Ovary (tissue), 3 donors: ENCODE data around the gene PLPPR5.

Experiments used
- POLR2A ChIP-seq: fragments of 450-650 bp; IDR thresholded peaks from one replicate; pipeline ENCODE4 v1.6.1; 2017; ENCODE audit warnings: antibody characterized with exemption, mild to moderate bottlenecking, moderate library complexity
- TF ChIP-seq, protein P1 (sequence below), 3 donors: fragments of 450-650 bp in 2 of 3; fragments of 200-600 bp in 1 of 3; IDR thresholded peaks; one replicate each; pipeline versions ENCODE4 v1.5.1 to v1.8.0; 2016 to 2022; ENCODE audit warnings: antibody characterized with exemption in 3 of 3, mild to moderate bottlenecking in 1 of 3
- donor health status: DM: no; HTN: no; CAD: no.

DNA sequence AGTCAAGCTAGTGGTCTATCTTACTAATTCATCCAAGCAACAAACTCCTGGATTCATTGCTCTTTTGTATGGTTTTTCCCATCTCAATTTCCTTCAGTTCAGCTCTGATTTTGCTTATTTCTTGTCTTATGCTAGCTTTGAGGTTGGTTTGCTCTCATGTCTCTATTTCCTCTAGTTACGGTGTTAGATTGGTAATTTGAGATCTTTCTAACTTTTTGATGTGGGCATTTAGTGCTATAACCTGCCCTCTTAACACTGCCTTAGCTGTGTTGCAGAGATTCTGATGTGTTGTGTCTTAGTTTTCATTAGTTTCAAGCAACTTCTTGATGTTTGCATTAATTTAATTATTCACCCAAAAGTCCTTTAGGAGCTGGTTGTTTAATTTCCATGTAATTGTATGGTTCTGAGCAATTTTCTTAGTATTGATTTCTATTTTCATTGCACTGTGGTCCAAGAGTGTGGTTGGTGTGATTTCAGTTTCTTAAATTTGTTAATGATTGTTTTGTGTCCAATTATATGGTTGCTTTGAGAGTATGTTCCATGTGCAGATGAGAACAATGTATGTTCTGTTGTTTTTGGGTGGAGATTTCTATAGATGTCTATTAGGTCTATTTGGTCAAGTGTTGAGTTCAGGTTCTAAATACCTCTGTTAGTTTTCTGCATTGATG, 154.6 kb downstream of the PLPPR5 start:
- TF ChIP-seq, protein P1, sequence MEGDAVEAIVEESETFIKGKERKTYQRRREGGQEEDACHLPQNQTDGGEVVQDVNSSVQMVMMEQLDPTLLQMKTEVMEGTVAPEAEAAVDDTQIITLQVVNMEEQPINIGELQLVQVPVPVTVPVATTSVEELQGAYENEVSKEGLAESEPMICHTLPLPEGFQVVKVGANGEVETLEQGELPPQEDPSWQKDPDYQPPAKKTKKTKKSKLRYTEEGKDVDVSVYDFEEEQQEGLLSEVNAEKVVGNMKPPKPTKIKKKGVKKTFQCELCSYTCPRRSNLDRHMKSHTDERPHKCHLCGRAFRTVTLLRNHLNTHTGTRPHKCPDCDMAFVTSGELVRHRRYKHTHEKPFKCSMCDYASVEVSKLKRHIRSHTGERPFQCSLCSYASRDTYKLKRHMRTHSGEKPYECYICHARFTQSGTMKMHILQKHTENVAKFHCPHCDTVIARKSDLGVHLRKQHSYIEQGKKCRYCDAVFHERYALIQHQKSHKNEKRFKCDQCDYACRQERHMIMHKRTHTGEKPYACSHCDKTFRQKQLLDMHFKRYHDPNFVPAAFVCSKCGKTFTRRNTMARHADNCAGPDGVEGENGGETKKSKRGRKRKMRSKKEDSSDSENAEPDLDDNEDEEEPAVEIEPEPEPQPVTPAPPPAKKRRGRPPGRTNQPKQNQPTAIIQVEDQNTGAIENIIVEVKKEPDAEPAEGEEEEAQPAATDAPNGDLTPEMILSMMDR (IDR thresholded peaks at IDR 0.05) = no peak
- TF ChIP-seq POLR2A = no peak
